Mesothelial cell of epicardium (in vitro differentiated cells): Measurements from ENCODE around the gene PGAM2. TPM values are rescaled to one million over a fixed set of nuclear protein-coding genes. Genes with fewer than 3 reads are reported as not detected.

ENCODE experiments used
- DNase-seq, 2 experiments: peaks; one replicate each; pipeline ENCODE4 v3.0.0; 2021; ENCODE audit warnings: low spot score in 2 of 2; ENCODE audit not compliant: unreplicated experiment in 2 of 2
- H3K27ac Mint-ChIP-seq: 2 replicates; pipeline ENCODE4 v1.8.0; 2021; ENCODE audit warnings: mixed read lengths
- H3K27me3 Mint-ChIP-seq: 2 replicates; pipeline ENCODE4 v1.8.0; 2021; ENCODE audit warnings: low read depth, mixed read lengths
- H3K36me3 Mint-ChIP-seq: 2 replicates; pipeline ENCODE4 v1.8.0; 2021; ENCODE audit warnings: mixed read lengths
- H3K4me1 Mint-ChIP-seq: 2 replicates; pipeline ENCODE4 v1.8.0; 2021; ENCODE audit warnings: mixed read lengths
- H3K4me3 Mint-ChIP-seq: 2 replicates; pipeline ENCODE4 v1.8.0; 2021; ENCODE audit warnings: mild to moderate bottlenecking, moderate library complexity, mixed read lengths
- H3K9me3 Mint-ChIP-seq: 2 replicates; pipeline ENCODE4 v1.8.0; 2021; ENCODE audit warnings: mixed read lengths
- total RNA-seq: library from RNA; stranded (reverse); gene quantifications from 3 replicates; pipeline ENCODE4 v1.2.1, GENCODE V29; 2021
- TF ChIP-seq, protein P1 (sequence below): fragments of 200-600 bp; sonication (generic); IDR thresholded peaks from one replicate; pipeline ENCODE4 v1.5.0; 2021; ENCODE audit warnings: antibody characterized with exemption; ENCODE audit not compliant: unreplicated experiment

Gene PGAM2
- total RNA-seq, 1 donor from 2014 or later, result 1.2 TPM

DNA sequence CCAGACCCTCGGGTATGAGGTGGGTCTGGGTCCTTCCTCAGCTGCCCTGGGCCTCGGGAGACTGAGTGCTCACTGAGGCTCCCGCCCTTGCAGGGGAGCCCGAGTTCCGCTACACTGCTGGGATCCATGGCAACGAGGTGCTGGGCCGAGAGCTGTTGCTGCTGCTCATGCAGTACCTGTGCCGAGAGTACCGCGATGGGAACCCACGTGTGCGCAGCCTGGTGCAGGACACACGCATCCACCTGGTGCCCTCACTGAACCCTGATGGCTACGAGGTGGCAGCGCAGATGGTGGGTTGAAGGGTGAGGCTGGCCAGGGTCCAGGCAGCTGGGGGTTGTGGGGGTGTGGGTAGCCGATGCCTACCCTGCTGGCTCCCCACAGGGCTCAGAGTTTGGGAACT lies 46.4 kb upstream of the PGAM2 start:
- Mint-ChIP-seq H3K36me3 (peaks cover 22% of the 10 kb centered on the region), H3K27me3 (no peaks in the 10 kb centered on the region), H3K27ac (no peak overlapping the region), H3K9me3 (no peaks in the 10 kb centered on the region), H3K4me1 (no peaks in the 10 kb centered on the region), H3K4me3 (no peak overlapping the region)
- no peak for DNase-seq
- TF ChIP-seq, protein P1, sequence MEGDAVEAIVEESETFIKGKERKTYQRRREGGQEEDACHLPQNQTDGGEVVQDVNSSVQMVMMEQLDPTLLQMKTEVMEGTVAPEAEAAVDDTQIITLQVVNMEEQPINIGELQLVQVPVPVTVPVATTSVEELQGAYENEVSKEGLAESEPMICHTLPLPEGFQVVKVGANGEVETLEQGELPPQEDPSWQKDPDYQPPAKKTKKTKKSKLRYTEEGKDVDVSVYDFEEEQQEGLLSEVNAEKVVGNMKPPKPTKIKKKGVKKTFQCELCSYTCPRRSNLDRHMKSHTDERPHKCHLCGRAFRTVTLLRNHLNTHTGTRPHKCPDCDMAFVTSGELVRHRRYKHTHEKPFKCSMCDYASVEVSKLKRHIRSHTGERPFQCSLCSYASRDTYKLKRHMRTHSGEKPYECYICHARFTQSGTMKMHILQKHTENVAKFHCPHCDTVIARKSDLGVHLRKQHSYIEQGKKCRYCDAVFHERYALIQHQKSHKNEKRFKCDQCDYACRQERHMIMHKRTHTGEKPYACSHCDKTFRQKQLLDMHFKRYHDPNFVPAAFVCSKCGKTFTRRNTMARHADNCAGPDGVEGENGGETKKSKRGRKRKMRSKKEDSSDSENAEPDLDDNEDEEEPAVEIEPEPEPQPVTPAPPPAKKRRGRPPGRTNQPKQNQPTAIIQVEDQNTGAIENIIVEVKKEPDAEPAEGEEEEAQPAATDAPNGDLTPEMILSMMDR, result no peak

GRCh38 chr7:44110719-44111635 lies 45.6 kb upstream of the PGAM2 start:
- Mint-ChIP-seq H3K9me3 (no peaks in the 10 kb centered on the region), H3K36me3 (peaks cover 24% of the 10 kb centered on the region), H3K27ac (no peak overlapping the region), H3K4me3 (no peak overlapping the region), H3K4me1 (no peaks in the 10 kb centered on the region), H3K27me3 (no peaks in the 10 kb centered on the region)
- TF ChIP-seq, protein P1, result no peak
- no peak for DNase-seq

GRCh38 chr7:44109991-44110390 lies 44.6 kb upstream of the PGAM2 start:
- H3K9me3 Mint-ChIP-seq, result no peaks in the 10 kb centered on the region
- peaks cover 24% of the 10 kb centered on the region for H3K36me3 Mint-ChIP-seq
- no peak overlapping the region for H3K27ac Mint-ChIP-seq
- DNase-seq, result no peak
- no peak overlapping the region for H3K4me3 Mint-ChIP-seq
- peaks cover 9% of the 10 kb centered on the region for H3K4me1 Mint-ChIP-seq
- H3K27me3 Mint-ChIP-seq, result no peaks in the 10 kb centered on the region
- TF ChIP-seq, protein P1, result no peak

DNA sequence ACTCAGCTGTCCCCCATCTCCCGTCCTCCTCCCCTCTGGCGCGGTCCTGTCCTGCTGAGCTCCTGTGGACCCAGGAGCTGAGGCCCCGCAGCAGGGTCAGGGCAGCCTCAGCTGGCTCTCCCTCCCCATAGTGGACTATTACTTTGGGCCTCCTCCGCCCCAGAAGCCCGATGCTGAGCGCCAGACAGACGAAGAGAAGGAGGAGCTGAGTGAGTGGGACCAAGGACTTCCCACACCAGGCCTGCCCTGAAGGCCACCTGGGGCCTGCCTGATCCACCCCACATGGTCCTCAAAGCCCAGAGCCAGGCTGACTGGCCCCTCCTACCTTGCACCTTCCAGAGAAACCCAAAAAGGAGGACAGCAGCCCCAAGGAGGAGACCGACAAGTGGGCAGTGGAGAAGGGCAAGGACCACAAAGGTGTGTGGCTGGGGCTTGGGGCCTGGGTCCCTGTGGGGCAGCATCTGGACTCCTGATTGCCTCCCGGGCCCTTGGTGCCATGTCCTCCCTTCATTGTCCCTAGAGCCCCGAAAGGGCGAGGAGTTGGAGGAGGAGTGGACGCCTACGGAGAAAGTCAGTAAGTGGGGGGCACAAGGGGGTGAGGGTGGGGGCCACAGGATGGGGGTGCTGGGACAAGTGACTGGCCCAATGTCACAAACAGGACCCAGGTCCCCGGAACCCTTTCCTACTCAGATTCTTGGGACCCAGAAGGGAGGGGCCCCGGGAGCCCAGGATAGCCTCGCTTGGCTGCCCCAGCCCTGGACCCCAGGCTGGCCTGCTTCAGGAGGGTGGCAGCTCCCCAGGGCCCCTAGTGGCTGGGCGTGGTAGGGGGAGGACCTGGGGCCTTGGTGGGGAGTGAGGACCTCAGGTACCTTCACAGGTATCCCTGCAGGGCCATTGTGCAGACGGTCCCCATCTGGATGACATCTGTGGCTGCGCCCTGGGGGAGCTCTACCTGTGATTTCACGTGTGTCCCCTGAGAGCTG lies 43.7 kb upstream of the PGAM2 start:
- Mint-ChIP-seq H3K4me1 (peaks cover 9% of the 10 kb centered on the region), H3K27me3 (no peaks in the 10 kb centered on the region), H3K36me3 (peaks cover 20% of the 10 kb centered on the region), H3K27ac (no peak overlapping the region), H3K9me3 (no peaks in the 10 kb centered on the region), H3K4me3 (no peak overlapping the region)
- DNase-seq, result no peak
- TF ChIP-seq, protein P1, result no peak

GRCh38 chr7:44107961-44108767 lies 42.8 kb upstream of the PGAM2 start:
- Mint-ChIP-seq H3K4me1 (peaks cover 11% of the 10 kb centered on the region), H3K9me3 (no peaks in the 10 kb centered on the region), H3K27me3 (peaks cover 3% of the 10 kb centered on the region), H3K36me3 (peaks cover 14% of the 10 kb centered on the region), H3K27ac (no peak overlapping the region), H3K4me3 (no peak overlapping the region)
- TF ChIP-seq, protein P1, result no peak
- no peak for DNase-seq
